KMS-11 (cell line): ENCODE results near the gene C21orf58.

Experiments
- H2AFZ ChIP-seq: fragments of 200-600 bp; sonication (generic); 2 replicates; pipeline ENCODE4 v1.6.1; 2016; ENCODE audit warnings: antibody characterized with exemption, mixed run types, low read depth
- H3K27ac ChIP-seq: fragments of 200-600 bp; sonication (generic); 2 replicates; pipeline ENCODE4 v1.6.1; 2016; ENCODE audit warnings: mild to moderate bottlenecking, mixed run types
- H3K27me3 ChIP-seq: fragments of 200-600 bp; sonication (generic); 2 replicates; pipeline ENCODE4 v1.6.1; 2017; ENCODE audit warnings: mild to moderate bottlenecking, low read depth, mixed run types, moderate library complexity; ENCODE audit not compliant: insufficient read depth
- H3K36me3 ChIP-seq: fragments of 200-600 bp; sonication (generic); 2 replicates; pipeline ENCODE4 v1.6.1; 2017; ENCODE audit warnings: mild to moderate bottlenecking, mixed run types; ENCODE audit not compliant: insufficient read depth
- H3K4me1 ChIP-seq: fragments of 200-600 bp; sonication (generic); 2 replicates; pipeline ENCODE4 v1.6.1; 2016; ENCODE audit warnings: mild to moderate bottlenecking, low read depth, mixed run types; ENCODE audit not compliant: poor library complexity, severe bottlenecking
- H3K4me2 ChIP-seq: fragments of 200-600 bp; sonication (generic); 2 replicates; pipeline ENCODE4 v1.7.0; 2016; ENCODE audit warnings: mild to moderate bottlenecking, mixed run types
- H3K4me3 ChIP-seq: fragments of 200-600 bp; sonication (generic); IDR thresholded peaks from 2 replicates; pipeline ENCODE4 v1.6.1; 2017; ENCODE audit warnings: low read depth, low read length, mixed read lengths; ENCODE audit not compliant: insufficient read depth
- H3K79me2 ChIP-seq: fragments of 200-600 bp; sonication (generic); 2 replicates; pipeline ENCODE4 v1.6.1; 2016; ENCODE audit warnings: low read depth, mixed run types; ENCODE audit not compliant: insufficient read depth
- H3K9ac ChIP-seq: fragments of 200-600 bp; sonication (generic); 2 replicates; pipeline ENCODE4 v1.6.1; 2016; ENCODE audit warnings: mild to moderate bottlenecking, mixed run types
- H4K20me1 ChIP-seq: fragments of 200-600 bp; sonication (generic); 2 replicates; pipeline ENCODE4 v1.6.1; 2016; ENCODE audit warnings: mild to moderate bottlenecking, mixed run types; ENCODE audit not compliant: insufficient read depth
- CTCF ChIP-seq: fragments of 200-600 bp; sonication (generic); conservative IDR thresholded peaks from 2 replicates; pipeline ENCODE4 v1.6.1; 2017; ENCODE audit warnings: low read depth, mild to moderate bottlenecking, antibody characterized with exemption, low read length, moderate library complexity, mixed read lengths

C21orf58 gene

GRCh38 chr21:46318464-46318845 lies 5.2 kb downstream of the C21orf58 start:
- Histone ChIP-seq H4K20me1 (peaks cover 6% of the 10 kb centered on the region), H3K4me1 (peaks cover 21% of the 10 kb centered on the region), H3K4me2 (no peak overlapping the region), H3K9ac (no peak overlapping the region), H3K36me3 (no peaks in the 10 kb centered on the region), H3K27me3 (no peaks in the 10 kb centered on the region), H2AFZ (no peak overlapping the region), H3K79me2 (peaks cover 32% of the 10 kb centered on the region), H3K27ac (no peak overlapping the region), H3K4me3 (no peak overlapping the region)
- no peak for TF ChIP-seq CTCF

GRCh38 chr21:46317710-46318463 lies 5.8 kb downstream of the C21orf58 start:
- Histone ChIP-seq H3K27ac (no peak overlapping the region), H3K79me2 (peaks cover 27% of the 10 kb centered on the region), H3K4me1 (peaks cover 21% of the 10 kb centered on the region), H2AFZ (no peak overlapping the region), H3K9ac (no peak overlapping the region), H3K27me3 (no peaks in the 10 kb centered on the region), H3K36me3 (no peaks in the 10 kb centered on the region), H3K4me3 (no peak overlapping the region), H3K4me2 (no peak overlapping the region), H4K20me1 (peaks cover 6% of the 10 kb centered on the region)
- TF ChIP-seq CTCF = no peak

GRCh38 chr21:46316708-46317324 lies 6.9 kb downstream of the C21orf58 start:
- no peaks in the 10 kb centered on the region for H3K27me3 ChIP-seq
- H3K79me2 ChIP-seq = peaks cover 16% of the 10 kb centered on the region
- TF ChIP-seq CTCF = no peak
- no peak overlapping the region for H3K27ac ChIP-seq
- H3K36me3 ChIP-seq = no peaks in the 10 kb centered on the region
- H2AFZ ChIP-seq = no peak overlapping the region
- H4K20me1 ChIP-seq = no peaks in the 10 kb centered on the region
- no peak overlapping the region for H3K4me3 ChIP-seq
- no peak overlapping the region for H3K4me2 ChIP-seq
- H3K4me1 ChIP-seq = peaks cover 14% of the 10 kb centered on the region
- no peak overlapping the region for H3K9ac ChIP-seq

GRCh38 chr21:46314441-46315020 lies 9.1 kb downstream of the C21orf58 start:
- Histone ChIP-seq H3K79me2 (no peaks in the 10 kb centered on the region), H3K27ac (no peak overlapping the region), H4K20me1 (no peaks in the 10 kb centered on the region), H3K4me2 (no peak overlapping the region), H3K27me3 (no peaks in the 10 kb centered on the region), H3K4me3 (no peak overlapping the region), H2AFZ (no peak overlapping the region), H3K4me1 (peaks cover under 1% of the 10 kb centered on the region), H3K9ac (no peak overlapping the region), H3K36me3 (no peaks in the 10 kb centered on the region)
- TF ChIP-seq CTCF = no peak
